ENCODE measurements around the gene CPNE5. TPM values are rescaled to one million over a fixed set of nuclear protein-coding genes. Genes with fewer than 3 reads are reported as not detected.
A peak's percentile ranks its signal among the peaks of the same experiment; 100 is the strongest.

Gene CPNE5
- total RNA-seq, 4 donors from 2014 or later: 1.1 to 4.6 (median 2.9) TPM

DNA sequence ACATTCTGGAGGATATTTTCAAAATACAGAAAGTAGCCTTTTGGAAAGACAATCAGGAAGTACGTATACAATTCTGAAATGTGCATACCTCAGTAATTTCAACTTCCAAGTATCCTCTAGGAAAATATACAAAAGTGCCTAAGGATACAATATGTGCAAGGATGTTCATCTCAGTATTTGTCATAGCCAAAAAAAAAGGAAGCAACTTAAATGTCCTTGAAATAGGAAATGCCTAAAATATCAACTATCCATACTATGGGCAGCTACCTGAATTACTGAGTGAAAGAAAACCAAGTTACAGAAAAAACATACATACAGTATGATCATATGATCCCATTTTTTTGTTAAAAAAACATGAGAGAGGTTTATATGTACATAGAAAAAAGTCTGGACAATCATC, 33.9 kb upstream of the CPNE5 start:
- Histone ChIP-seq H3K9me3 (no peaks in the 10 kb centered on the region), H3K27me3 (no peaks in the 10 kb centered on the region), H3K27ac (no peak overlapping the region), H3K4me3 (replicated peaks in 1 of 3) (no peak overlapping the region), H3K36me3 (no peaks in the 10 kb centered on the region), H3K4me1 (peaks cover 27 to 30% of the 10 kb centered on the region in 2 donors)
- TF ChIP-seq POLR2A (IDR thresholded peaks at IDR 0.05): no peak
- TF ChIP-seq, protein P1, sequence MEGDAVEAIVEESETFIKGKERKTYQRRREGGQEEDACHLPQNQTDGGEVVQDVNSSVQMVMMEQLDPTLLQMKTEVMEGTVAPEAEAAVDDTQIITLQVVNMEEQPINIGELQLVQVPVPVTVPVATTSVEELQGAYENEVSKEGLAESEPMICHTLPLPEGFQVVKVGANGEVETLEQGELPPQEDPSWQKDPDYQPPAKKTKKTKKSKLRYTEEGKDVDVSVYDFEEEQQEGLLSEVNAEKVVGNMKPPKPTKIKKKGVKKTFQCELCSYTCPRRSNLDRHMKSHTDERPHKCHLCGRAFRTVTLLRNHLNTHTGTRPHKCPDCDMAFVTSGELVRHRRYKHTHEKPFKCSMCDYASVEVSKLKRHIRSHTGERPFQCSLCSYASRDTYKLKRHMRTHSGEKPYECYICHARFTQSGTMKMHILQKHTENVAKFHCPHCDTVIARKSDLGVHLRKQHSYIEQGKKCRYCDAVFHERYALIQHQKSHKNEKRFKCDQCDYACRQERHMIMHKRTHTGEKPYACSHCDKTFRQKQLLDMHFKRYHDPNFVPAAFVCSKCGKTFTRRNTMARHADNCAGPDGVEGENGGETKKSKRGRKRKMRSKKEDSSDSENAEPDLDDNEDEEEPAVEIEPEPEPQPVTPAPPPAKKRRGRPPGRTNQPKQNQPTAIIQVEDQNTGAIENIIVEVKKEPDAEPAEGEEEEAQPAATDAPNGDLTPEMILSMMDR (IDR thresholded peaks at IDR 0.05): no peak
- intact Hi-C loops (cut with DNase I): loop anchor here (10.0 kb wide), 1 partner anchor 342 kb away; no protein-coding TSS in a partner anchor
- DNase-seq: no peak
- 90 to 92% methylated on average over 1 of the region's 1 CpG for WGBS, 2 donors

DNA sequence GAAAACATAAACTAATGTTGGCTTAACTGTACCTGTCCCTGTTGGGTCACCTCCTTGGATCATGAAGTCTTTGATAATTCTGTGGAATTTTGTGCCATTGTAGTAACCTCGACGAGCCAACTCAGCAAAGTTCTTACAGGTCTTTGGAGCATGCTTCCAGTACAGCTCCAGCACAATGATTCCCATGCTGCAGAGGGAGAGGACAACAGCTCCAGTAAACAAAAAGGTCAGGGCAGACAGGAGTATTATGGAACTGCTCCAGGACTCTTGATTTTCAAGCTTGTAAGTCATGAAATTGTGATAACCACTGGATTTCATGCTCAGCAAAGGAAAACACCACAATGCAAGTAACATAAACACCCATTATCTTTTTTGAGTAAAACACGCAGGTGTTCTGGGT, 32.4 kb upstream of the CPNE5 start:
- Histone ChIP-seq H3K4me3 (replicated peaks in 1 of 3) (no peak overlapping the region), H3K9me3 (no peaks in the 10 kb centered on the region), H3K36me3 (no peaks in the 10 kb centered on the region), H3K4me1 (peaks cover 38 to 44% of the 10 kb centered on the region in 2 donors), H3K27me3 (no peaks in the 10 kb centered on the region), H3K27ac (no peak overlapping the region)
- intact Hi-C loops (cut with DNase I): loop anchor here (10.0 kb wide), 1 partner anchor 343 kb away; no protein-coding TSS in a partner anchor
- no peak for TF ChIP-seq POLR2A (IDR thresholded peaks at IDR 0.05)
- TF ChIP-seq, protein P1 (IDR thresholded peaks at IDR 0.05): no peak
- no peak for DNase-seq
- 80 to 87% methylated on average over 3 of the region's 3 CpGs for WGBS, 2 donors

DNA sequence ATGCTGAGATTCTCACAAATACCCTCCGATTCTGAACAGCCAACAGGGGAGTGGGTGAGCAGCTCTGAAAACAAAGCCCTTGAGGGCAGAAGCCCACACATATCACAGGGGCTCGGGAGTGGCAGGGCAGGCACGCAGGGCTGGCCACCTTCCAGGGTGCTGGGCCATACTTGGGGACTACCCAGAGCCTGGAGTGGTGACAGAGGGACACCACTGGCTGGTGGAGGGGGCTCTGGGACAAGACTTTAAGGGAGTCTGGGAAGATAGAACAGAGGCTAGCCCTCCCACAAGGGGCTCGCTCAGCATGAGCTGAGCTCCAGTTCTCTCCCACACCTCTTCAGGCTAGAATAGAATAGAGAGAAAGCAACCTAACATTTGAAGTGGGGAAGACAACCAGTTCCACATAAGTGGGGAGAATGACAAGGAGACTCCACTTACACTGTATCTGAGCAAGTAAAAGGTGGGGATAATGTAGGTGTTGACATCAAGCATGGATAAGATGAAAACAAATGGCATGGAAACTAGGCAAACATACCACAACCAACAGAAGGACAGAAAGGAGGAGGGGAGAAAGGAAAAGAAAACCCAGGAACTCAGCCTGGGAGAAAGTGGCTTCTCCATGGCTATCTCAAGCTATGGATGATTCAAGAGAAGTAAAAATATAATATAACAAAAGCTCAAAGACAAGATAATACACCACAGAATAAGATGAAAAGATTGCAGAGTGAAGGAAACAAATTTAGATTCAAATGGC, 28.4 kb upstream of the CPNE5 start:
- DNase-seq: peak; percentile 42 to 50
- 45 to 51% methylated on average over 4 of the region's 4 CpGs for WGBS, 2 donors
- peak overlapping the region in 2 of 3 donors; percentile 49 to 55 for H3K27ac ChIP-seq
- H3K27me3 ChIP-seq: no peaks in the 10 kb centered on the region
- TF ChIP-seq, protein P1 (IDR thresholded peaks at IDR 0.05): no peak
- no peak for TF ChIP-seq POLR2A (IDR thresholded peaks at IDR 0.05)
- no peaks in the 10 kb centered on the region for H3K36me3 ChIP-seq
- H3K4me3 ChIP-seq (replicated peaks in 1 of 3): no peak overlapping the region
- H3K4me1 ChIP-seq: peaks cover 31 to 54% of the 10 kb centered on the region in 2 donors
- no peaks in the 10 kb centered on the region for H3K9me3 ChIP-seq
- intact Hi-C loops (cut with DNase I): no loop called here

DNA sequence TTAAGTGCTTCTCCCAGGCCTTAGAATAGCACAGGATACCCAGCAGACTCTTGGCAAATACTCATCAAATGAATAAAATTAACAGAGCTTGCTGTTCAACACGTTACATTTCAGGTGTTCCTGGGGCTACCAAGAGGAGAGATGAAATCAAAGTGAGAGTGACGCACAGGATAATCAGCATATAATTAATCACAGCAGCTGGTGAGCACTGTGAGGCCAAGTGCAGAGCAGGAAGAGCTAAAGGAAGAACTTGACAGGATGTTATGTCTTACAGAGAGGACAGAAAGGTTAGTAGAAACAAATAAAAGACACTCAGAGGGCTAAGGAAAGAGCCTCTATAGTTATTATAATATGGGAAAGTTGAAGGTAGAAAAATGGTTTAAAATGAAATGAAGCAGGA, 26.6 kb upstream of the CPNE5 start:
- TF ChIP-seq, protein P1 (IDR thresholded peaks at IDR 0.05): no peak
- no peak for TF ChIP-seq POLR2A (IDR thresholded peaks at IDR 0.05)
- 59 to 66% methylated on average over 2 of the region's 2 CpGs for WGBS, 2 donors
- intact Hi-C loops (cut with DNase I): no loop called here
- H3K27ac ChIP-seq: no peak overlapping the region
- no peaks in the 10 kb centered on the region for H3K27me3 ChIP-seq
- no peak overlapping the region for H3K4me3 ChIP-seq (replicated peaks in 1 of 3)
- H3K36me3 ChIP-seq: no peaks in the 10 kb centered on the region
- peaks cover 31 to 52% of the 10 kb centered on the region in 2 donors for H3K4me1 ChIP-seq
- H3K9me3 ChIP-seq: no peaks in the 10 kb centered on the region
- no peak for DNase-seq

Measured in thyroid gland (tissue), 4 donors.